ENCODE data around the gene RAB3C.
"Not testable (repeated sequence)": the region's sequence is repeated elsewhere in the genome, so short reads cannot be mapped to it uniquely, and the experiment has no call there.

- TF ChIP-seq CTCF (optimal IDR thresholded peaks at IDR 0.05 in 1 of 3, IDR thresholded peaks at IDR 0.05 in 1 of 3, conservative IDR thresholded peaks at IDR 0.05 in 1 of 3; ENCODE audit: extremely low read depth in 1 of 3, insufficient read depth in 2 of 3, low read length in 3 of 3); EZH2 (IDR thresholded peaks at IDR 0.05; ENCODE audit: low read length): not testable (repeated sequence)
These were observed 18.6 kb upstream of the RAB3C start for GRCh38 chr5:58564043-58564832.
